Measurements from ENCODE around the gene AMN. TPM values are rescaled to one million over a fixed set of nuclear protein-coding genes. Genes with fewer than 3 reads are reported as not detected.
"Not testable (repeated sequence)": the region's sequence is repeated elsewhere in the genome, so short reads cannot be mapped to it uniquely, and the experiment has no call there.

Gene AMN
- total RNA-seq, 1 donor from 2014 or later = 3.2 TPM

GRCh38 chr14:102911991-102912761 lies 10.3 kb upstream of the AMN start:
- DNase-seq (ENCODE audit: low spot score) = no peak

GRCh38 chr14:102913341-102914211 lies 8.9 kb upstream of the AMN start:
- DNase-seq (ENCODE audit: low spot score) = no peak

GRCh38 chr14:102914474-102915291 lies 7.8 kb upstream of the AMN start:
- DNase-seq (ENCODE audit: low spot score) = no peak

- DNase-seq (ENCODE audit: low spot score) = no peak
These were observed 7.0 kb upstream of the AMN start for GRCh38 chr14:102915292-102916110.

- no peak for DNase-seq (ENCODE audit: low spot score)
These were observed 6.0 kb upstream of the AMN start for GRCh38 chr14:102916347-102917055.

- no peak for DNase-seq (ENCODE audit: low spot score)
These were observed 5.4 kb upstream of the AMN start for GRCh38 chr14:102917056-102917385.

GRCh38 chr14:102917469-102918211 lies 4.8 kb upstream of the AMN start:
- DNase-seq (ENCODE audit: low spot score) = no peak

- DNase-seq (ENCODE audit: low spot score) = no peak
These were observed 4.0 kb upstream of the AMN start for GRCh38 chr14:102918438-102918837.

GRCh38 chr14:102920273-102920997 lies 2.0 kb upstream of the AMN start:
- DNase-seq (ENCODE audit: low spot score) = no peak

- DNase-seq (ENCODE audit: low spot score) = no peak
These were observed 1.5 kb upstream of the AMN start for GRCh38 chr14:102920998-102921304.

- no peak for DNase-seq (ENCODE audit: low spot score)
These were observed 900 bp downstream of the AMN start for GRCh38 chr14:102923201-102923924.

- no peak for DNase-seq (ENCODE audit: low spot score)
These were observed 1.5 kb downstream of the AMN start for GRCh38 chr14:102923925-102924486.

- no peak for DNase-seq (ENCODE audit: low spot score)
These were observed 2.4 kb downstream of the AMN start for GRCh38 chr14:102924632-102925588.

- no peak for DNase-seq (ENCODE audit: low spot score)
These were observed 3.2 kb downstream of the AMN start for GRCh38 chr14:102925646-102926045.

GRCh38 chr14:102926104-102926503 lies 3.6 kb downstream of the AMN start:
- DNase-seq (ENCODE audit: low spot score) = no peak

GRCh38 chr14:102926840-102927239 lies 4.4 kb downstream of the AMN start:
- DNase-seq (ENCODE audit: low spot score) = not testable (repeated sequence)

GRCh38 chr14:102927346-102927877 lies 4.9 kb downstream of the AMN start:
- peak; percentile 82 for DNase-seq (ENCODE audit: low spot score)

Data from ureter (tissue), 1 donor.